Ishikawa (cell line): ENCODE data around the gene ATXN7.

ENCODE experiments used
- CEBPB ChIP-seq: IDR thresholded peaks from 2 replicates; pipeline ENCODE4 v1.6.1; 2012
- CREB1 ChIP-seq: IDR thresholded peaks from 2 replicates; pipeline ENCODE4 v1.6.1; 2012; ENCODE audit warnings: low read depth
- EGR1 ChIP-seq: IDR thresholded peaks from 2 replicates; pipeline ENCODE4 v1.6.1; 2012
- EP300 ChIP-seq: IDR thresholded peaks from 2 replicates; pipeline ENCODE4 v1.6.1; 2012; ENCODE audit warnings: borderline replicate concordance
- FOXM1 ChIP-seq: IDR thresholded peaks from 2 replicates; pipeline ENCODE4 v1.6.1; 2012; ENCODE audit warnings: low read depth, borderline replicate concordance
- NFIC ChIP-seq: IDR thresholded peaks from 2 replicates; pipeline ENCODE4 v1.6.1; 2012
- RAD21 ChIP-seq: IDR thresholded peaks from 2 replicates; pipeline ENCODE4 v1.6.1; 2012; ENCODE audit warnings: low read depth
- TAF1 ChIP-seq: IDR thresholded peaks from 2 replicates; pipeline ENCODE4 v1.6.1; 2012; ENCODE audit warnings: low read depth, mild to moderate bottlenecking
- TCF12 ChIP-seq: IDR thresholded peaks from 2 replicates; pipeline ENCODE4 v1.6.1; 2012; ENCODE audit warnings: low read depth
- TEAD4 ChIP-seq: IDR thresholded peaks from 2 replicates; pipeline ENCODE4 v1.6.1; 2012
- YY1 ChIP-seq: IDR thresholded peaks from 2 replicates; pipeline ENCODE4 v1.6.1; 2012; ENCODE audit warnings: low read depth
- ZBTB7A ChIP-seq: IDR thresholded peaks from 2 replicates; pipeline ENCODE4 v1.6.1; 2012; ENCODE audit warnings: low read depth
- TF ChIP-seq, protein P1 (sequence below): IDR thresholded peaks from 2 replicates; pipeline ENCODE4 v1.6.1; 2012
- TF ChIP-seq, protein P2 (sequence below): IDR thresholded peaks from 2 replicates; pipeline ENCODE4 v1.6.1; 2012; ENCODE audit warnings: low read depth, mild to moderate bottlenecking
- TF ChIP-seq, protein P3 (sequence below): IDR thresholded peaks from 2 replicates; pipeline ENCODE4 v1.6.1; 2012

ATXN7 gene

DNA sequence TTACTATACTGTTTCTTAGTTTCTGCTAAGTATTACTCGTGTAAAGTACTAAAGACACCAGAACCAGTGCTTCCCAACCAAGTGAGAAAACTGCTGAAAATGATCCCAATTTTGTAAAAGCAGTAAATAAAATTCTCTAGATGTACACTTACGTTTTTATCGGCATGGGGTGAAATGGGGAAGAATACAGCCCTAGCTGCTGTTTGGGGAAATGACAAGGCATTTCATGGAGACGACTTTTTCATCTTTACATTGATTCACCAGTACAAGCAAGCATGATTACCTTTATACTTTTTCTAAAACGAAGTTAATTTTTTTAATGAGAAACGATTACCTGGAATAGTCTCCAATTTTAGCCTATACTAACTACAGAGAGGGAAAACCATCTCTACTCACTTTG lies 158.3 kb downstream of the ATXN7 start:
- TF ChIP-seq ZBTB7A: no peak
- TF ChIP-seq RAD21: no peak
- TF ChIP-seq YY1: no peak

DNA sequence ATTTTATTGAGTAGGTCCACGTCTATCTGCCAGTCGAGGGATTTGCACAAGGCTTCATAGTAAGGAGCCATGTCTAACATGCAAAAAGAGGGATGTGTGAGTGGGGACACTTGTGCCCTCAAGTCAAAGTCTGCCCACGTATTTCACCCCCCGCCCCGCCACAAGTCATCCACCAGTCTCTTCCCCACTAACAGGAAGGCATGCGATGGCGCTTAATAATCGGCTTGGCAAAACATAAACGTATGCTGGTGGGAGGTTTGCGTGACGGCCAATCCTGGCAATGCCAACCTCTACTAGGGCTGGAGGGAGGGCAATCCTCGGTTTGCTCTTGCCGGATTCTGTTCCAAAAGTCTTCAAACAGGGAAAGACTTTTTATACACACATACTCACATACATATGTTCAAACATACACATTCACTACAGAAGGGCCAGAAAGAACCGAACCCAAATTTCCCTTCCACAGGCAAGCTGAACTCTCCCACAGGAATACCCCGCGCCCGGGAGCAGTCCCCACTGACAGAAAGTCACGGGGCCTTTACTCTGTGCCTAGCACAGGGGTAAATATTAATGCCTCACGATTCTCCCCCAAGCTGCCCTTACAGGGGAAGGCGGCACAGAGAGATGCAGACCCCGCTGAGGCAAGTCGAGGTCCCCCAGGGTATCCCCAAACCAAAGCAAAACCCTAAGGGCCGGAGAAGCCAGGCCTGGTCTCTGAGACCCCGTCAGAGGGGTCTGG lies 159.0 kb downstream of the ATXN7 start:
- TF ChIP-seq CREB1: no peak
- TF ChIP-seq, protein P1, sequence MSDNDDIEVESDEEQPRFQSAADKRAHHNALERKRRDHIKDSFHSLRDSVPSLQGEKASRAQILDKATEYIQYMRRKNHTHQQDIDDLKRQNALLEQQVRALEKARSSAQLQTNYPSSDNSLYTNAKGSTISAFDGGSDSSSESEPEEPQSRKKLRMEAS: no peak
- no peak for TF ChIP-seq FOXM1
- TF ChIP-seq TEAD4: no peak
- TF ChIP-seq EGR1: no peak
- no peak for TF ChIP-seq TAF1
- TF ChIP-seq YY1: no peak
- TF ChIP-seq, protein P2, sequence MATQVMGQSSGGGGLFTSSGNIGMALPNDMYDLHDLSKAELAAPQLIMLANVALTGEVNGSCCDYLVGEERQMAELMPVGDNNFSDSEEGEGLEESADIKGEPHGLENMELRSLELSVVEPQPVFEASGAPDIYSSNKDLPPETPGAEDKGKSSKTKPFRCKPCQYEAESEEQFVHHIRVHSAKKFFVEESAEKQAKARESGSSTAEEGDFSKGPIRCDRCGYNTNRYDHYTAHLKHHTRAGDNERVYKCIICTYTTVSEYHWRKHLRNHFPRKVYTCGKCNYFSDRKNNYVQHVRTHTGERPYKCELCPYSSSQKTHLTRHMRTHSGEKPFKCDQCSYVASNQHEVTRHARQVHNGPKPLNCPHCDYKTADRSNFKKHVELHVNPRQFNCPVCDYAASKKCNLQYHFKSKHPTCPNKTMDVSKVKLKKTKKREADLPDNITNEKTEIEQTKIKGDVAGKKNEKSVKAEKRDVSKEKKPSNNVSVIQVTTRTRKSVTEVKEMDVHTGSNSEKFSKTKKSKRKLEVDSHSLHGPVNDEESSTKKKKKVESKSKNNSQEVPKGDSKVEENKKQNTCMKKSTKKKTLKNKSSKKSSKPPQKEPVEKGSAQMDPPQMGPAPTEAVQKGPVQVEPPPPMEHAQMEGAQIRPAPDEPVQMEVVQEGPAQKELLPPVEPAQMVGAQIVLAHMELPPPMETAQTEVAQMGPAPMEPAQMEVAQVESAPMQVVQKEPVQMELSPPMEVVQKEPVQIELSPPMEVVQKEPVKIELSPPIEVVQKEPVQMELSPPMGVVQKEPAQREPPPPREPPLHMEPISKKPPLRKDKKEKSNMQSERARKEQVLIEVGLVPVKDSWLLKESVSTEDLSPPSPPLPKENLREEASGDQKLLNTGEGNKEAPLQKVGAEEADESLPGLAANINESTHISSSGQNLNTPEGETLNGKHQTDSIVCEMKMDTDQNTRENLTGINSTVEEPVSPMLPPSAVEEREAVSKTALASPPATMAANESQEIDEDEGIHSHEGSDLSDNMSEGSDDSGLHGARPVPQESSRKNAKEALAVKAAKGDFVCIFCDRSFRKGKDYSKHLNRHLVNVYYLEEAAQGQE: no peak
- TF ChIP-seq EP300: no peak
- TF ChIP-seq RAD21: no peak
- TF ChIP-seq CEBPB: no peak
- TF ChIP-seq ZBTB7A: no peak
- no peak for TF ChIP-seq TCF12

DNA sequence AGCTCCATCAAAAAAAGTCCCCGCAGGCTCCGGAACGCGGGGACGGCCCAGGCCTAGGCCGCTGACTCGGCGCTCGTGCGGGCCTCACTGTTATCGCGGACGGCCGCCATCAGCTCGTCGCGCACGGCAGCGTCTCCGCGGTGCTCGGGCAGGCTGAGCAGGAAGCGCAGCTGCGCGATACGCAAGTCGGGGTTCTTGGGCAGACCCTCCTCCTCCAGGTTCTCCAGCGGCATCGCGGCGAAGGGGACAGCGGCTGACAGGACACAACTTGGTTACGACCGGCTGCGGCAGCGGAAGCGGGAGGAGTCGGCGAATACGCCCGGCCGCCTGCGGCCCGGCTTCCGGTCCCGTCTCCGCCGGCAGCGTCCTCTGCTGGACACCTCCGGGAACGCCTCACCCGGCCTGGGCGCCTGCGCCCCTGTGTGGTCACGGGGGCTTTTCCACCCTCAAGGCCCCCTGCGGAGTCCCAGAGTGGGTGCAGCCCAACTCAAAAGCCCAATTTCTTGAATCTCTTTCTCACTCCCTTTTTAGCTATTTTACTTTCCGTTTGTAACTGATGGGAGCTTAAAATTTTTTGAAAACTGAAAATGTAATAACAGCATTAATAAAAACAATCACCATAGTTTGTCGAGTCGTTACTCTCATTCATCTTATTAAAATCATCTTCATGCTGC lies 159.7 kb downstream of the ATXN7 start, which contains the start of gene PSMD6:
PSMD6 (minus strand) TSS at position 308 of the 674 bp plus-strand sequence; CDS start at position 233, 75 bp downstream.
- TF ChIP-seq TEAD4: no peak
- peak; percentile 61 for TF ChIP-seq TCF12
- peak; percentile 87 for TF ChIP-seq TAF1
- TF ChIP-seq CREB1: no peak
- TF ChIP-seq, protein P2: no peak
- peak; percentile 97 for TF ChIP-seq ZBTB7A
- TF ChIP-seq, protein P3, sequence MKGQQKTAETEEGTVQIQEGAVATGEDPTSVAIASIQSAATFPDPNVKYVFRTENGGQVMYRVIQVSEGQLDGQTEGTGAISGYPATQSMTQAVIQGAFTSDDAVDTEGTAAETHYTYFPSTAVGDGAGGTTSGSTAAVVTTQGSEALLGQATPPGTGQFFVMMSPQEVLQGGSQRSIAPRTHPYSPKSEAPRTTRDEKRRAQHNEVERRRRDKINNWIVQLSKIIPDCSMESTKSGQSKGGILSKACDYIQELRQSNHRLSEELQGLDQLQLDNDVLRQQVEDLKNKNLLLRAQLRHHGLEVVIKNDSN: peak; percentile 71
- peak; percentile 41; the same call in 1 of the 2 replicates for TF ChIP-seq RAD21
- TF ChIP-seq EGR1: 0 out of 2 replicates have a peak, but pooled peaks have one; percentile 4
- TF ChIP-seq EP300: no peak; the same call in 1 of the 2 replicates
- peak; percentile 72 for TF ChIP-seq YY1
- TF ChIP-seq, protein P1: peak; percentile 63
- TF ChIP-seq FOXM1: no peak
- no peak for TF ChIP-seq NFIC
- no peak for TF ChIP-seq CEBPB

DNA sequence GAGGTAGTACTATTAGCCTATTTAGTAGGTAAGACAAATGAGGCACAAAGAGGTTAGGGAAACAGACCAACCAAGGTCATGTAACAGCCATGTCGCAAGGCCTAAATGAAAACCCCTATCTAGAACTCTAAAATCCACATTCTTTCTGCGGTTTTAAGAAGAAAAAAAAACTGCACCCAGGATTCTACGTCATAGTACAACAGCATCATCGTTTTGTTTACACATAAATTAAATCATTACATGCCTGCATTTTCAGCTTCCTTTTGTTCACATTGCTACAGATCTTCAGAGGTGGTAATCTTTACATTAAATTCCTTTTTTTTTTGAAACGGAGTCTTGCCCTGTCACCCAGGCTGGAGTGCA lies 160.2 kb downstream of the ATXN7 start:
- TF ChIP-seq, protein P2: no peak
- TF ChIP-seq EP300: no peak
- no peak for TF ChIP-seq TEAD4
- TF ChIP-seq, protein P3: no peak
- TF ChIP-seq NFIC: no peak
- no peak for TF ChIP-seq YY1
- TF ChIP-seq RAD21: no peak
- TF ChIP-seq TCF12: no peak
- no peak for TF ChIP-seq EGR1
- TF ChIP-seq, protein P1: no peak
- no peak for TF ChIP-seq FOXM1
- TF ChIP-seq CREB1: no peak
- no peak for TF ChIP-seq ZBTB7A
- TF ChIP-seq TAF1: no peak
- no peak for TF ChIP-seq CEBPB
